ENCODE measurements around the gene PCDHGA8.

- no peak for TF ChIP-seq EZH2 (IDR thresholded peaks at IDR 0.05; ENCODE audit: borderline replicate concordance, low read depth, low read length, poor library complexity, severe bottlenecking)
- peak; percentile 45 for TF ChIP-seq CTCF (conservative IDR thresholded peaks at IDR 0.05; ENCODE audit: low read depth, low read length)
Observed at GRCh38 chr5:141369994-141370848, 22.2 kb upstream of the PCDHGA8 start, which contains the start of gene PCDHGB3.
